ENCODE measurements around the gene FHOD3. TPM values are rescaled to one million over a fixed set of nuclear protein-coding genes. Genes with fewer than 3 reads are reported as not detected.

FHOD3 gene
- total RNA-seq, 1 donor from 2014 or later: 16.3 TPM

- H3K9me3 Mint-ChIP-seq: peaks cover 17% of the 10 kb centered on the region
- H3K27ac Mint-ChIP-seq: no peak overlapping the region
- H3K27me3 Mint-ChIP-seq (ENCODE audit: low read depth): no peaks in the 10 kb centered on the region
- peak; percentile 91 for TF ChIP-seq CTCF (IDR thresholded peaks at IDR 0.05; ENCODE audit: unreplicated experiment)
- DNase-seq (ENCODE audit: low spot score in 2 of 2, unreplicated experiment in 2 of 2): peak in 1 of 2 experiments; percentile 79
- H3K36me3 Mint-ChIP-seq: peaks cover 7% of the 10 kb centered on the region
- peaks cover 24% of the 10 kb centered on the region for H3K4me1 Mint-ChIP-seq
- no peak overlapping the region for H3K4me3 Mint-ChIP-seq
Observed at GRCh38 chr18:36688020-36688965, 390.8 kb downstream of the FHOD3 start.

GRCh38 chr18:36692371-36692770, 394.9 kb downstream of the FHOD3 start:
- no peaks in the 10 kb centered on the region for H3K36me3 Mint-ChIP-seq
- H3K4me1 Mint-ChIP-seq: peaks cover 38% of the 10 kb centered on the region
- no peaks in the 10 kb centered on the region for H3K9me3 Mint-ChIP-seq
- no peak for DNase-seq (ENCODE audit: low spot score in 2 of 2, unreplicated experiment in 2 of 2)
- H3K4me3 Mint-ChIP-seq: no peak overlapping the region
- H3K27me3 Mint-ChIP-seq (ENCODE audit: low read depth): no peaks in the 10 kb centered on the region
- TF ChIP-seq CTCF (IDR thresholded peaks at IDR 0.05; ENCODE audit: unreplicated experiment): no peak
- H3K27ac Mint-ChIP-seq: peak overlapping the region; percentile 29

GRCh38 chr18:36692921-36693332, 395.4 kb downstream of the FHOD3 start:
- no peak for DNase-seq (ENCODE audit: low spot score in 2 of 2, unreplicated experiment in 2 of 2)
- no peak for TF ChIP-seq CTCF (IDR thresholded peaks at IDR 0.05; ENCODE audit: unreplicated experiment)
- no peaks in the 10 kb centered on the region for H3K36me3 Mint-ChIP-seq
- H3K4me1 Mint-ChIP-seq: peaks cover 38% of the 10 kb centered on the region
- H3K4me3 Mint-ChIP-seq: no peak overlapping the region
- peak overlapping the region; percentile 81 for H3K27ac Mint-ChIP-seq
- no peaks in the 10 kb centered on the region for H3K9me3 Mint-ChIP-seq
- no peaks in the 10 kb centered on the region for H3K27me3 Mint-ChIP-seq (ENCODE audit: low read depth)

GRCh38 chr18:36693931-36694620, 396.6 kb downstream of the FHOD3 start:
- Mint-ChIP-seq H3K27me3 (ENCODE audit: low read depth) (no peaks in the 10 kb centered on the region), H3K36me3 (no peaks in the 10 kb centered on the region), H3K4me1 (peaks cover 33% of the 10 kb centered on the region), H3K27ac (peak overlapping the region; percentile 80), H3K4me3 (peak overlapping the region; percentile 48), H3K9me3 (no peaks in the 10 kb centered on the region)
- no peak for DNase-seq (ENCODE audit: low spot score in 2 of 2, unreplicated experiment in 2 of 2)
- no peak for TF ChIP-seq CTCF (IDR thresholded peaks at IDR 0.05; ENCODE audit: unreplicated experiment)

- Mint-ChIP-seq H3K27ac (no peak overlapping the region), H3K27me3 (ENCODE audit: low read depth) (no peaks in the 10 kb centered on the region), H3K4me3 (no peak overlapping the region), H3K4me1 (peaks cover 33% of the 10 kb centered on the region), H3K9me3 (no peaks in the 10 kb centered on the region), H3K36me3 (no peaks in the 10 kb centered on the region)
- no peak for TF ChIP-seq CTCF (IDR thresholded peaks at IDR 0.05; ENCODE audit: unreplicated experiment)
- DNase-seq (ENCODE audit: low spot score in 2 of 2, unreplicated experiment in 2 of 2): no peak
Observed at GRCh38 chr18:36695806-36696205, 398.3 kb downstream of the FHOD3 start.
